Measurements from ENCODE around the gene MAP2.

- TF ChIP-seq CTCF (IDR thresholded peaks at IDR 0.05) = no peak
- TF ChIP-seq POLR2AphosphoS5 (IDR thresholded peaks at IDR 0.05) = no peak
These were observed 239.8 kb downstream of the MAP2 start for GRCh38 chr2:209663656-209664055.

Measured in transverse colon (tissue), 4 donors.